Stomach (tissue), 4 donors: ENCODE results near the gene ZBTB3.

Experiments
- CTCF ChIP-seq, 7 experiments: fragments of 450-650 bp in 4 of 7; fragments of 200-600 bp in 3 of 7; sonication (generic) in 3 of 7; IDR thresholded peaks; one replicate each; pipeline ENCODE4 v1.5.1; 2016 to 2019; ENCODE audit warnings: antibody characterized with exemption in 7 of 7, control low read depth in 2 of 7, mild to moderate bottlenecking in 1 of 7
- EP300 ChIP-seq: sonication (generic); formaldehyde crosslinking; IDR thresholded peaks from one replicate; pipeline ENCODE4 v1.6.1; 2017; ENCODE audit warnings: antibody characterized with exemption
- POLR2A ChIP-seq, 4 donors: fragments of 450-650 bp; IDR thresholded peaks; one replicate each; pipeline ENCODE4 v1.6.1; 2016; ENCODE audit warnings: antibody characterized with exemption in 4 of 4, control low read depth in 2 of 4, mild to moderate bottlenecking in 1 of 4, moderate library complexity in 1 of 4
- POLR2AphosphoS5 ChIP-seq, 3 donors: sonication (generic); formaldehyde crosslinking; IDR thresholded peaks; one replicate each; pipeline ENCODE4 v1.6.1; 2016; ENCODE audit warnings: antibody characterized with exemption in 3 of 3

- TF ChIP-seq POLR2A (IDR thresholded peaks at IDR 0.05) = no peak
- no peak for TF ChIP-seq CTCF (IDR thresholded peaks at IDR 0.05)
- no peak for TF ChIP-seq EP300
- no peak for TF ChIP-seq POLR2AphosphoS5 (IDR thresholded peaks at IDR 0.05)
Measured at GRCh38 chr11:62774407-62774806, 20.4 kb upstream of the ZBTB3 start.
